IMR-90 (cell line): ENCODE measurements around the gene GMEB2. TPM values are rescaled to one million over a fixed set of nuclear protein-coding genes. Genes with fewer than 3 reads are reported as not detected.
A peak's percentile ranks its signal among the peaks of the same experiment; 100 is the strongest.

Experiments
- ATAC-seq: fragments of 200-7000 bp; cut with Tn5 transposase; 2 replicates; pipeline ENCODE4 v1.9.1; 2020; ENCODE audit warnings: low read depth, mild to moderate bottlenecking, moderate library complexity
- BruUV-seq: library from RNA; stranded (reverse); fragments of 400-500 nt; replicated peaks from 2 replicates; lab custom pipeline; 2021; lab: Mats Ljungman, UMichigan
- CTCF ChIA-PET: fragments of 300-600 bp; formaldehyde crosslinking; extraction: SDS; loops from one replicate; lab custom pipeline; 2021; ENCODE audit warnings: antibody characterized with exemption; lab: Yijun Ruan, JAX
- POLR2A ChIA-PET: fragments of 300-600 bp; sonication (Branson Sonifier 250); formaldehyde crosslinking; loops from one replicate; lab custom pipeline; 2022; ENCODE audit warnings: antibody characterized with exemption; ENCODE audit not compliant: unreplicated experiment; lab: Charles Lee
- DNase-seq: peaks from one replicate; pipeline ENCODE4 v3.0.0; 2013
- H2AFZ ChIP-seq: replicated peaks from 2 replicates; pipeline ENCODE3; 2013; ENCODE audit warnings: low read length, mild to moderate bottlenecking; ENCODE audit not compliant: poor library complexity
- H2AK5ac ChIP-seq: 2 replicates; pipeline ENCODE4 v1.6.1; 2013; ENCODE audit warnings: low read depth, low read length, inconsistent platforms
- H2AK9ac ChIP-seq: replicated peaks from 2 replicates; pipeline ENCODE3; 2013; ENCODE audit warnings: mild to moderate bottlenecking, low read depth, low read length, moderate library complexity; ENCODE audit not compliant: poor library complexity
- H2BK120ac ChIP-seq: 2 replicates; pipeline ENCODE4 v1.6.1; 2013; ENCODE audit warnings: low read depth, low read length, inconsistent platforms
- H2BK15ac ChIP-seq: 3 replicates; pipeline ENCODE4 v1.6.1; 2013; ENCODE audit warnings: low read depth, low read length, inconsistent platforms
- H2BK20ac ChIP-seq: 2 replicates; pipeline ENCODE4 v1.6.1; 2013; ENCODE audit warnings: low read depth, mild to moderate bottlenecking, inconsistent platforms, low read length, moderate library complexity
- H2BK5ac ChIP-seq: 2 replicates; pipeline ENCODE4 v1.6.1; 2013; ENCODE audit warnings: mild to moderate bottlenecking, low read depth, low read length, inconsistent platforms; ENCODE audit not compliant: poor library complexity, severe bottlenecking
- H3K14ac ChIP-seq: replicated peaks from 2 replicates; pipeline ENCODE4 v1.6.1; 2013; ENCODE audit warnings: low read depth, low read length, inconsistent platforms
- H3K18ac ChIP-seq: 2 replicates; pipeline ENCODE4 v1.6.1; 2013; ENCODE audit warnings: low read depth, low read length, control low read depth
- H3K23ac ChIP-seq: 2 replicates; pipeline ENCODE4 v1.6.1; 2013; ENCODE audit warnings: low read depth, low read length, inconsistent platforms
- H3K27ac ChIP-seq: 2 replicates; pipeline ENCODE4 v1.5.1; 2013; ENCODE audit warnings: mild to moderate bottlenecking, control low read depth, low read length; ENCODE audit not compliant: insufficient read depth
- H3K27me3 ChIP-seq: 2 replicates; pipeline ENCODE4 v1.6.1; 2013; ENCODE audit warnings: low read length; ENCODE audit not compliant: control insufficient read depth, insufficient read depth
- H3K36me3 ChIP-seq: 2 replicates; pipeline ENCODE4 v1.6.1; 2013; ENCODE audit warnings: low read length, mixed read lengths; ENCODE audit not compliant: control insufficient read depth, insufficient read depth
- H3K4ac ChIP-seq: 2 replicates; pipeline ENCODE4 v1.6.1; 2013; ENCODE audit warnings: low read depth, low read length, inconsistent platforms
- H3K4me1 ChIP-seq: 2 replicates; pipeline ENCODE4 v1.6.1; 2013; ENCODE audit warnings: low read length, mixed read lengths; ENCODE audit not compliant: control insufficient read depth, insufficient read depth
- H3K4me2 ChIP-seq: 2 replicates; pipeline ENCODE4 v1.6.1; 2013; ENCODE audit warnings: low read depth, mild to moderate bottlenecking, control low read depth, low read length, moderate library complexity
- H3K4me3 ChIP-seq: 2 replicates; pipeline ENCODE4 v1.5.1; 2013; ENCODE audit warnings: low read depth, mild to moderate bottlenecking, control low read depth, low read length, moderate library complexity; ENCODE audit not compliant: insufficient read depth
- H3K56ac ChIP-seq: 2 replicates; pipeline ENCODE4 v1.6.1; 2013; ENCODE audit warnings: low read length, inconsistent platforms; ENCODE audit not compliant: insufficient read depth; ENCODE audit errors: extremely low read depth
- H3K79me1 ChIP-seq, 2 experiments: 2 replicates each; pipeline ENCODE4 v1.6.1; 2013; ENCODE audit warnings: low read length in 2 of 2, inconsistent platforms in 1 of 2, low read depth in 1 of 2
- H3K9ac ChIP-seq: 2 replicates; pipeline ENCODE4 v1.6.1; 2013; ENCODE audit warnings: low read depth, low read length, control low read depth
- H3K9me1 ChIP-seq: 2 replicates; pipeline ENCODE4 v1.6.1; 2013; ENCODE audit warnings: low read length, inconsistent platforms; ENCODE audit not compliant: insufficient read depth
- H3K9me3 ChIP-seq: 2 replicates; pipeline ENCODE4 v1.6.1; 2013; ENCODE audit warnings: low read length; ENCODE audit not compliant: control insufficient read depth, insufficient read depth
- H4K20me1 ChIP-seq: 2 replicates; pipeline ENCODE4 v1.6.1; 2013; ENCODE audit warnings: low read length, inconsistent platforms; ENCODE audit not compliant: insufficient read depth
- H4K5ac ChIP-seq: 2 replicates; pipeline ENCODE4 v1.6.1; 2013; ENCODE audit warnings: mild to moderate bottlenecking, low read depth, low read length, control low read depth
- H4K8ac ChIP-seq, 2 experiments: 2 replicates each; pipeline ENCODE4 v1.6.1; 2013; ENCODE audit warnings: low read depth in 2 of 2, low read length in 2 of 2, control low read depth in 1 of 2, inconsistent platforms in 1 of 2
- H4K91ac ChIP-seq: 2 replicates; pipeline ENCODE4 v1.6.1; 2013; ENCODE audit warnings: low read depth, low read length, inconsistent platforms; ENCODE audit not compliant: insufficient read depth
- CEBPB ChIP-seq: IDR thresholded peaks from 2 replicates; pipeline ENCODE4 v1.6.1; 2012; ENCODE audit warnings: low read depth, low read length, improper control_type of control experiment
- CHD1 ChIP-seq: IDR thresholded peaks from 2 replicates; pipeline ENCODE4 v1.6.1; 2012; ENCODE audit warnings: low read depth, low read length, improper control_type of control experiment
- FOS ChIP-seq: fragments of 150-350 bp; IDR thresholded peaks from 2 replicates; pipeline ENCODE4 v1.6.1; 2016; ENCODE audit warnings: low read depth, low read length
- WGBS, 2 experiments: methylation state at CpG; one replicate each; pipeline versions ENCODE4 v1.1.5 to v1.1.7; 2013; ENCODE audit warnings: missing lambda C conversion rate in 2 of 2; ENCODE audit not compliant: insufficient read length in 1 of 2; ENCODE audit errors: extremely low coverage in 2 of 2; 5-methylcytosine and 5-hydroxymethylcytosine counted together
- dilution Hi-C: fragments of 300-500 bp; cut with HindIII; formaldehyde crosslinking; loops from one replicate; pipeline ENCODE4 v1.14.3; 2018; ENCODE audit warnings: low sequenced_read_pairs; ENCODE audit not compliant: unreplicated experiment
- in situ Hi-C: fragments of 300-500 bp; cut with MboI; formaldehyde crosslinking; loops from 3 replicates; pipeline ENCODE4 v1.14.3; 2019; ENCODE audit warnings: low sequenced_read_pairs, inconsistent platforms, mixed read lengths
- intact Hi-C: fragments of 100-400 bp; cut with micrococcal nuclease; formaldehyde crosslinking; loops from 2 replicates; pipeline ENCODE4 v1.10.0; 2022
- polyA plus RNA-seq, 3 experiments: library from polyadenylated mRNA; depleted of rRNA; stranded (reverse); fragments of >200 nt; gene quantifications; 2 replicates each; pipeline ENCODE4 v1.2.3, GENCODE V29; 2012; ENCODE audit warnings: low replicate concordance in 1 of 3
- total RNA-seq: library from RNA; depleted of rRNA; stranded (reverse); fragments of >200 nt; gene quantifications from 2 replicates; pipeline ENCODE4 v1.2.3, GENCODE V29; 2012

GMEB2 gene
- total and polyA plus RNA-seq, 2 of the 4 experiments (the other 2 are of a cell fraction) = 5.0 to 10.0 TPM

DNA sequence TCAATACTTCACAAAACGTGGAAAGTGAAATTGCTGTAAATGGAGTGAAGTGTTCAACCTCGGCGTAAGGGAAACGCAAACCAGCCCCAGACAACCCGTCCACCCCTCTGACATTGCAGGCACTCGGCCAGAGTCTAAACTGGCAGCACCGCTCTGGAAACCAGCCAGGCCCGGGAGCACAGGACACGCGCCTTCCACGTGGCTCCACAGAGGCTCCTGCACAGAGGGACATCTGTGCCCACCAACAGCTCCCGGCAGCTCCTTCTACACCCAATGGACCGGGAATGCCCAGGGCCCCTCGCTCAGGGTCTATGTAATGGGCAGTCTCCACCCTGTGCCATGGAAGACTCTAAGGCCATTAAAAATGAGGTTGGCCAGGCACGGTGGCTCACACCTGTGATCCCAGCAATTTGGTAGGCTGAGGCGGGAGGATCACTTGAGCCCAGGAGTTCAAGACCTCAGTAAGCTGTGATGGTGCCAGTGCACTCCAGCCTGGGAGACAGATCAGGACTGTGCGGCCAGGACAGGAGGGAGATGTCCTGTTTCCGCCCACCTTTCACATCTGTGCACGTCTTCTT is 49.5 kb downstream of the GMEB2 start:
- H3K4ac ChIP-seq = no peak overlapping the region
- H3K14ac ChIP-seq = no peak overlapping the region
- no peak overlapping the region for H3K23ac ChIP-seq
- DNase-seq (no peak), ATAC-seq (no peak)
- no peak overlapping the region for H2AK9ac ChIP-seq
- H3K9me3 ChIP-seq = no peaks in the 10 kb centered on the region
- POLR2A ChIA-PET = no interaction called here
- in situ Hi-C loops (no loop called here), dilution Hi-C loops (no loop called here), intact Hi-C loops (no loop called here)
- no peaks in the 10 kb centered on the region for H3K36me3 ChIP-seq
- H3K18ac ChIP-seq = no peak overlapping the region
- no peak overlapping the region for H3K4me2 ChIP-seq
- H2AFZ ChIP-seq = peak overlapping the region; percentile 56
- no peak overlapping the region for H4K5ac ChIP-seq
- no peak overlapping the region for H4K8ac ChIP-seq
- peaks cover 10% of the 10 kb centered on the region for H3K4me1 ChIP-seq
- no peak for TF ChIP-seq CHD1
- no peak for TF ChIP-seq FOS
- TF ChIP-seq CEBPB = no peak
- H2BK5ac ChIP-seq = no peak overlapping the region
- CTCF ChIA-PET = no interaction called here
- no peak overlapping the region for H2BK15ac ChIP-seq
- BruUV-seq = no TSS peak
- H3K9ac ChIP-seq = no peak overlapping the region
- H4K20me1 ChIP-seq = no peaks in the 10 kb centered on the region
- H3K27ac ChIP-seq = no peak overlapping the region
- H3K4me3 ChIP-seq = no peak overlapping the region
- H2AK5ac ChIP-seq = no peak overlapping the region
- WGBS, 2 experiments = 60% methylated on average over 7 of the region's 19 CpGs; no CpG with 5 or more reads in 1 of the 2 experiments
- peaks cover 3% of the 10 kb centered on the region; the same call in 1 of the 2 replicates for H3K9me1 ChIP-seq
- H3K56ac ChIP-seq = no peak overlapping the region
- no peaks in the 10 kb centered on the region for H3K27me3 ChIP-seq
- no peak overlapping the region for H2BK20ac ChIP-seq
- H3K79me1 ChIP-seq = peaks cover 4 to 13% of the 10 kb centered on the region in 2 experiments
- H4K91ac ChIP-seq = no peak overlapping the region
- H2BK120ac ChIP-seq = no peak overlapping the region
